ENCODE data around the gene GRM5.
A peak's percentile ranks its signal among the peaks of the same experiment; 100 is the strongest.
"Not testable (repeated sequence)": the region's sequence is repeated elsewhere in the genome, so short reads cannot be mapped to it uniquely, and the experiment has no call there.

Gene GRM5

DNA sequence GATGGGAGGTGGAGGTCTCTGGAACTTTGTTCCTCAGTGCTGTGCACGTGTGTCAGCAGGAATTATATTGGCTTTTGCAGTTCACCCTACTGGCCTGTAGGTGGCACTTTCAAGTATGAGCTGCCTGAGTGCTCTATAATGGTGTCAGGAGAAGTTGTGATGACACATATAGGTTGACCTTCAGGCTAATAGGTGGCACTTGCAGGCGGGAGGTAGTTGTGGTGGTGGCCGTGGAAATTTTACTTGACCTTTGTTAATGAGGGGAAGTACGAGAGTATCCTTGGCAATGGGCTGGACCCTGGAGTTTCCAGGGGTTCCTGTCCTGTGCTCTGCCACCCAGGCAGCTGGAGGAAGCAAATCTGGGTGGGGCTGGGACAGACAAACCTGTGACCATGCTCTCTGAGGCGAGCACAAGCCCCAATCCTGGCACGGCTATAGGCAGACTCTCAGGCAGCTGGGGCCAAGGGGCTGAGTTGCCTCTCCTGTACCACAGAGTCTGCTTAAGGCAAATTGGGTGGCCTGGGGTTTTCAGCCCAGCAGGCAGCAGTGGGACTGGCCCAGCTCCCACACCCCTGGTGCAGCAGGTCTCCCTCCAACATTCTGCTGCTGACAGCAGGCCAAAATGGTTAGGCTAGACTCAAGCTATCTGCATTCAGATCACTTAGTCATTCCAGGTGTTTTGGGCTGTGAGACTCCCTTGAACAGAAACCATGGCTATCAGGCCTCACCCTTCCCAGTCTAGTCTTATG is 580.7 kb downstream of the GRM5 start:
- no peak for DNase-seq

DNA sequence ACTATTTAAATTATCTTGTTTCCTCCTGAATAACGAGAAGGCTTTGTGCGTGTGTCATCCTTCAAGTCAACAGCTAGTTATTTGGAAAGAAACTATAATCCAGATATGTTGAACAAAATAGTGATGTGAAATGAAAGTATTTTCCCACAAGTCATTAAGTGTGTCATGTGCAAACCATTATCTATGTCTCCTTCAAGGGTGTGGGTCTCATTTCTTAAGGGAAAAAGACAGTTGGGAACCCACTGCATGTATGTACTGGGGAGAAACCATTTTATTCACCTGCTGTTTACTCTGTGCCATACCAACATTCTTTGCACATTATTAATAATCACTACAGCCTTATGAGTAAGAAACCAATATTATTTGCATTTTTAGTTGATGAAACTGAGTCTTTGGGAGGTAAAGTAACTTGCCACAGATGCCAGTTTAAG is 582.9 kb downstream of the GRM5 start:
- DNase-seq = no peak

DNA sequence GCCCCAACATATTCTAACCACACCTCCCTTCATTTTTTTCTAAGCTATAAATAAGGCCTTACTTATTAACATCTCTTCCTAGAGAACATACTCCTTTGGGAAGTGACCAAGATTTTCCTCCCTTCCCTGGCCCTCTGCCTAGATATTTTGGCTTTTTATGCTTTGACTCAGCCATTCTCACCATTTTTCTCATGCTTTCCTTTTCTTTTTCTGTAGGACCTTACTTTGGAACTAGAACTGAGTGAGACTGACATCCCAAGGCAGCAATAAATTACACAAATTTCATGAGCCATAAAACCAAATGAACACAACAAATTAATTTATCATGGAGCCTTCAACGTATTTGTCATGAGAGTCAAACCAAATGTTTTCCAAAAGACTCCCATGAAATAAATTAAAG is 585.6 kb downstream of the GRM5 start:
- no peak for DNase-seq

DNA sequence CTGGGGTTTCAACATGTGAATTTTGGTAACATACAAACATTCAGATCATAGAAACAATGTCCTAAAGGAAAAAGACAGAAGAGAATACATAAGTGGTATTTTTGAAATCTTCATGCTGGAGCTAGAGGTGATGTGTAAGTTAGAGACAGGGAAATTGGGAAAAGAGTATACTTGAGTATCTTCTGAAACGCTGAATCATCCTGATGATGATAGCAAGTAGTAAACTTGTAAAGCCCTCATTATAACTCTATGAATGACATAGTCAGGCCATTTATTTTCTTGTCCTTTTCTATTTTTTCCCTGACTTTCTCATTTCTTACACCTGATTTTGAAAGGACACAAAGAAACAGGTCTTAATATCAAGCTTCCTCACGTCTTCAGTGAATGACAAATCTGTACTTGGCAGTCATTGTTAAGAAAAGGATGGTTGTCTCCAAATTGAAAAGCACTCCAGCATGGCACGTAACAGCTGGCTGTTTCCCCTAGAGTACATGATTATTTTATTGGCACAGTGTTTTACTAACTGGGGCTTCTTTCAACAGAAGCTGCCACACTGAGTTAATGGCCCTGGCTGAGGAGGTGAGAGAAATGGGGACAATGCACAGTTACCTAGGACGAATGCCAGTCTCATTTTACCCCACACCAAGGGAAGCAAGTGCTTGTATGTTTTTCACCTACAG is 587.5 kb downstream of the GRM5 start:
- peak; percentile 63 for DNase-seq

DNA sequence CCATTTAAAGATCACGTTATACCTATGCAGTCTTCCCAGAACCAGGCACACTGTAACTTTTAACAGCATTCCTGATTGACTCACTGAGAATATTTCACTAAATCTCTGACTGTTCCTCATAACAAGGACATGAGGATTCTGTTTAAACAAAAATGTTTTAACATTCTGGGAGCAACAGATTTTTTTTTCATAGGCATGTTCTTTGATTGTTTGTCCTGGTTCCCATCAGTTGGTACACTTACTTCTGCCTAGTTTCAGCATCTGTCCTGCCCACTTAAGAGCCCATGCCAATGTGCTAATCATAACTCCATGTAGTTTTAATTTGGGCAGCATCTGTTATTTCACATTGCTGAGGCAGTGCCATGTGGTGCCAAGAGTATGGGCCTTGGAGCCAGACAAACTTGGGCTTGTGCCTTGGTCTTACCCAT is 589.8 kb downstream of the GRM5 start:
- peak; percentile 21 for DNase-seq

DNA sequence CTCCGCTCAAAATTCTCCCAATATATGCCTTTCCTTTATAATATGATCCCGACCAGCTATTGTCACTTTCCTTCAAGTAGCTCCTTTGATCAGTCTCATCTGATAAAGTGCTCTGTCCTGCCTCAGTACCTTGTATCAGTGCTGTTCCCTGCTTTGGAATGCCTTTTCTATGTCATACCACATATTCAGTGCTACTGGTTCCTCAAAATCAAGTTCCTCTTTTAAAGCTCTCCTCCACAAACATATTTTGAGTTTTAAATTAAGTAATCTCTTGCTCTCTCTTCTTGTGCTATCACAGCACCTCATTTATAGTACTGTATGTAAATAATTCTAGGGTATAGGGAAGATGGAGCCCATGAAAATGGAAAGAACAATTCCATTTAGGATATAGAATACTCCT is 591.1 kb downstream of the GRM5 start:
- DNase-seq = no peak

DNA sequence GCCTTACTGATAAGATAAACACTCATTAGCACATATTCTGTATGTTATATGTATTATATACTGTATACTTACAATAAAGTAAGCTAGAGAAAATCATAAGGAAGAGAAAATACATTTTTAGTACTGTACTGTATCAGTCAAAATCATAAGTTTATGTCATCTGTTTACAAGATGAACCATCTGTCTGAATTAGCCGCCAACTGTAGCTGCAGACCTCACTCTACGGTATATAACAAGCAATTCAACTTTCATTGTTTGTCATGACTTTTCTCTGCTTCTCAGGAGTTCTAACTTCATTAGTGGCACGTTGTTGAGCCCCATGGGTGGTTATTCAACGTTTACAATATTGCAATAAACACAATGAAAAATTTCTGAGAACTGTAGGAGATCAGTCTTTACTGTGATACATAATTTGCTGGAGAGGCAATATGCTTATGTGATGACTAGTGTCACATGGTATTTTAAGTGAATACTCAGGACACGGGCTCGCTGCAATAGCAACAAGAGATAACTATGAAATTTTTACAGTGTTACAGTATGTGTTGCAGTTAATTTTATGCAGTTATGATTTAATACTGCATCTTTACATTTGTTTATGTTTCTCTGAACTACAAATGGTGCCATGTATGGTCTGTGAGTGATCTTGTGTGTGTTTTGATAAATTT is 596.1 kb downstream of the GRM5 start:
- DNase-seq = no peak

DNA sequence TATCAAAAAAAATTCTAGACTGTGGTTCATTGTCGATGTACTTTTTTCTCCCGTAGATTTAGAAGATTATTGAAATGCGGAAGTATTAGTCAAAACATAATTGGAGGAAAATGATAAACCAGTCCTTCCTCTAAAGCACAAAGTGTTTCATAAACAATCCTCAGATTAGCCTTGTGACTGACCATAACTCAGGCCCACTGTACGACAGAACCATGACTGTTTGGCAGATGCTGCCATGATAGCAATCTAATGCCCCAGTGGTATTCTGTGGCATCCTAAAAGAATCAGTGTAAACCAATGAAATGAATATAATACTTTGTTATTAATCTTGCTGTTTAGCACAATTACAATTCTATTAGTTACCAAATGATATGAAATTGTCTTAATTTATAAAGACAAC is 601.3 kb downstream of the GRM5 start:
- DNase-seq = no peak

DNA sequence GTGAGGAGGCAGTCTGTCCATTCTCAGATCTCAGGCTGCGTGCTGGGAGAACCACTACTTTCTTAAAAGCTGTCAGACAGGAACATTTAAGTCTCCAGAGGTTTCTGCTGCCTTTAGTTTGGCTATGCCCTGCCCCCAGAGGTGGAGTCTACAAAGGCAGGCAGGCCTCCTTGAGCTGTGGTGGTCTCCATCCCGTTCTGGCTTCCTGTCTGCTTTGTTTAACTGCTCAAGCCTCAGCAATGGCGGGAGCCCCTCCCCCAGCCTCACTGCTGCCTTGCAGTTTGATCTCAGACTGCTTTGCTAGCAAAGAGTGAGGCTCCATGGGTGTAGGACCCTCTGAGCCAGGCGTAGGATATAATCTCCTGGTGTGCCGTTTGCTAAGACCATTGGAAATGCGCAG is 602.5 kb downstream of the GRM5 start:
- not testable (repeated sequence) for DNase-seq

DNA sequence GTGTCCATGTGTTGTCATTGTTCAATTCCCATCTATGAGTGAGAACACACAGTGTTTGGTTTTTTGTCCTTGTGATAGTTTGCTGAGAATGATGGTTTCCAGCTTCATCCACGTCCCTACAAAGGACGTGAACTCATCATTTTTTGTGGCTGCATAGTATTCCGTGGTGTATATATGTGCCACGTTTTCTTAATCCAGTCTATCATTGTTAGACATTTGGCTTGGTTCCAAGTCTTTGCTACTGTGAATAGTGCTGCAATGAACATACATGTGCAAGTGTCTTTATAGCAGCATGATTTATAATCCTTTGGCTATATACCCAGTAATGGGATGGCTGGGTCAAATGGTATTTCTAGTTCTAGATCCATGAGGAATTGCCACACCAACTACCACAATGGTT is 607.7 kb downstream of the GRM5 start:
- not testable (repeated sequence) for DNase-seq

DNA sequence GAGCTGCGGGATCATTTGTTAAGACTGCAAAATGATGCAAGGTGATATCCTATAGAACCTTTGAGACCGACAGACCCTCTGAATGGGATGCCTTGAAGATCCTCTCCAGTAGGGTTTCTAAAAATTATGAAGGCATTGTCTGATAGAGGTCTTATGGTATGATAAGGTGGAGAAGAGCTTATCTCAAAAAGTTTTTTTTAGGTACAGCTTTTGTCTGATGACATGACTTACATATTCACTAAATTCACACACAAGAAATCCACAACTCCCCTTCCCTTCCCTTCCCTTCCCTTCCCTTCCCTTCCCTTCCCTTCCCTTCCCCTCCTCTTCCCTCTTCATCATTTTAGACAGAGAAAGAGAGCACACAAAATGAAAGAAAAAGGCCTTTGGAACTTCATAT is 609.8 kb downstream of the GRM5 start:
- DNase-seq = no peak

DNA sequence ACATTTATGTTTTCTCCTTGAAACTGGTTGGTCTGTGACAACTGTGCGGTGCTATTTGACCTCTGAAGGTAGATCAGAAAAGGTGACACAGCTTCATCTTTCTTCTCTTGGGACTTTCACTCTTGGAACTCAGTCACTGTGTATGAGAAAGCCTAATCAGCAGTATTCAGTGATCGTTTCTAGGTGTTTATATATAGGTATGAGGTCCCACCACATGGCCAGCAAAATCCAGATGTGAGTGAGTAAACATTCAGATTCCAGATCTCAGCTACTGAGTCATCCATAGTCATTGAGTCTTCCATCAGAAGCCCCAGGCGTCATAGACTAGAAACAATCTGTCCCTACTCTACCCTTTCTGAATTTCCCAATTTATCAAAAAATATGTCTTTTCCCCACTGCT is 610.9 kb downstream of the GRM5 start:
- no peak for DNase-seq
